Ovary (tissue), 3 donors: ENCODE data around the gene SLC2A1.

ENCODE experiments used
- EP300 ChIP-seq: sonication (generic); formaldehyde crosslinking; IDR thresholded peaks from one replicate; pipeline ENCODE4 v1.6.1; 2017; ENCODE audit warnings: antibody characterized with exemption
- POLR2A ChIP-seq: fragments of 450-650 bp; IDR thresholded peaks from one replicate; pipeline ENCODE4 v1.6.1; 2017; ENCODE audit warnings: antibody characterized with exemption, mild to moderate bottlenecking, moderate library complexity
- TF ChIP-seq, protein P1 (sequence below), 3 donors: fragments of 450-650 bp in 2 of 3; fragments of 200-600 bp in 1 of 3; IDR thresholded peaks; one replicate each; pipeline versions ENCODE4 v1.5.1 to v1.8.0; 2016 to 2022; ENCODE audit warnings: antibody characterized with exemption in 3 of 3, mild to moderate bottlenecking in 1 of 3
- donor health status: DM: no; HTN: no; CAD: no.

DNA sequence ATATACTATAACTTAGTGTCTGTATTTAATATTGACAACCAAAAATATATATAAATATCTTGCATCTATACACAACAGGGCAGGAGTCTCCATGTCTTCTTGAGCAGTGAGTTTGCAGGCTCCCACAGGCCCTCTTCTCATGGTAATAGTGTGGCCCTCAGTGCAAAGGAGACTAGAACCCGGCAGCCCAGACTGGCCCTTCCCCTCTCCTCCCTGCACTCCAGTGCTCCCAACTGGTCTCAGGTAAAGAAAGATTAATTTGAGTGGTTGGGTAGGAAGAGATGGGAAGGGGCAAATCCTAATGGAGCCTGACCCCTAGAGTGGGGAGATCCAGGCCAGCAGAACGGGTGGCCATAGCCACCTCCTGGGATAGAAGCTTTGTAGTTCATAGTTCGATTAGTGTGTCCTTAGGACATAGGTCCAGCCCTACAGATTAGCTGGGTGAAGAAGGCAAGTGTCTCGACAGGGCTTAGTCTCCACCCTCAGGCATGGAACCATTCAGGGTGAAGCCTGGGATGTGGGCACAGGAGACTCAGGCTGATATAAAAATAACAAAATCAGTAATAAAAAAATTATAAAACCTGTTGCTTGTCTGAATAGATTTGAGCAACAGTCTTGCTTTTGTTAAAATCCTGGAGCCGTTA, 32.3 kb downstream of the SLC2A1 start:
- TF ChIP-seq EP300 (no peak), POLR2A (no peak)
- TF ChIP-seq, protein P1, sequence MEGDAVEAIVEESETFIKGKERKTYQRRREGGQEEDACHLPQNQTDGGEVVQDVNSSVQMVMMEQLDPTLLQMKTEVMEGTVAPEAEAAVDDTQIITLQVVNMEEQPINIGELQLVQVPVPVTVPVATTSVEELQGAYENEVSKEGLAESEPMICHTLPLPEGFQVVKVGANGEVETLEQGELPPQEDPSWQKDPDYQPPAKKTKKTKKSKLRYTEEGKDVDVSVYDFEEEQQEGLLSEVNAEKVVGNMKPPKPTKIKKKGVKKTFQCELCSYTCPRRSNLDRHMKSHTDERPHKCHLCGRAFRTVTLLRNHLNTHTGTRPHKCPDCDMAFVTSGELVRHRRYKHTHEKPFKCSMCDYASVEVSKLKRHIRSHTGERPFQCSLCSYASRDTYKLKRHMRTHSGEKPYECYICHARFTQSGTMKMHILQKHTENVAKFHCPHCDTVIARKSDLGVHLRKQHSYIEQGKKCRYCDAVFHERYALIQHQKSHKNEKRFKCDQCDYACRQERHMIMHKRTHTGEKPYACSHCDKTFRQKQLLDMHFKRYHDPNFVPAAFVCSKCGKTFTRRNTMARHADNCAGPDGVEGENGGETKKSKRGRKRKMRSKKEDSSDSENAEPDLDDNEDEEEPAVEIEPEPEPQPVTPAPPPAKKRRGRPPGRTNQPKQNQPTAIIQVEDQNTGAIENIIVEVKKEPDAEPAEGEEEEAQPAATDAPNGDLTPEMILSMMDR (IDR thresholded peaks at IDR 0.05): no peak
